ENCODE data around the gene CLEC1A. TPM values are rescaled to one million over a fixed set of nuclear protein-coding genes. Genes with fewer than 3 reads are reported as not detected.

CLEC1A gene
- total RNA-seq, 1 experiment from 2014 or later: not detected

- no peak overlapping the region for H3K27ac ChIP-seq
- no peaks in the 10 kb centered on the region for H3K4me1 ChIP-seq (replicated peaks)
- no peaks in the 10 kb centered on the region for H3K9me3 ChIP-seq (replicated peaks)
- 0 out of 2 replicates have a peak, but pooled peaks cover 2% of the 10 kb centered on the region for H3K27me3 ChIP-seq (replicated peaks)
- H3K36me3 ChIP-seq: no peaks in the 10 kb centered on the region
- DNase-seq (ENCODE audit: low read depth in 1 of 2, low spot score in 2 of 2): no peak
- no peak overlapping the region for H3K4me3 ChIP-seq
Observed at GRCh38 chr12:10088955-10089900, 9.6 kb downstream of the CLEC1A start.

DNA sequence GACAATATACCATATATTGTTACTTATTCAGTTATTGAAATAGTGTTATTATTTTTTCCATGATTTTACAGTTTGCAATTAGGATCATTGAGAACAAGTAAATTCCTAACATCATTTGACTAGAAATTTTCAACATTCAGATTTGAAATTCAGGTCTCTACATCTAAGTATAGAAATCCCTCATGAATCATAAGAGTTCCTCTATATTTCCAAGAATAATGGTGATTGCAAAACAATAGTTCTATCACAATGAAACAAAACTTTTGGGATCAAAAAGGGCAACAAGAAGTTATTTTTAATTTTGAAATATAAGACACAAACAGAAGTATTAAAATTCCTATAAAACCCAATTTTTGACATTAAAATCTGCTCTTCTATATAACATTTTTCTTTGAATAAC lies 10.8 kb downstream of the CLEC1A start:
- no peak overlapping the region for H3K4me3 ChIP-seq
- no peaks in the 10 kb centered on the region for H3K36me3 ChIP-seq
- no peaks in the 10 kb centered on the region for H3K9me3 ChIP-seq (replicated peaks)
- H3K27ac ChIP-seq: no peak overlapping the region
- no peaks in the 10 kb centered on the region for H3K4me1 ChIP-seq (replicated peaks)
- H3K27me3 ChIP-seq (replicated peaks): 0 out of 2 replicates have a peak, but pooled peaks cover 2% of the 10 kb centered on the region
- DNase-seq (ENCODE audit: low read depth in 1 of 2, low spot score in 2 of 2): no peak

GRCh38 chr12:10086387-10086786 lies 12.4 kb downstream of the CLEC1A start:
- Histone ChIP-seq H3K36me3 (no peaks in the 10 kb centered on the region), H3K27me3 (replicated peaks) (0 out of 2 replicates have a peak, but pooled peaks cover 1% of the 10 kb centered on the region), H3K4me3 (no peak overlapping the region), H3K27ac (no peak overlapping the region), H3K9me3 (replicated peaks) (no peaks in the 10 kb centered on the region), H3K4me1 (replicated peaks) (no peaks in the 10 kb centered on the region)
- no peak for DNase-seq (ENCODE audit: low read depth in 1 of 2, low spot score in 2 of 2)

DNA sequence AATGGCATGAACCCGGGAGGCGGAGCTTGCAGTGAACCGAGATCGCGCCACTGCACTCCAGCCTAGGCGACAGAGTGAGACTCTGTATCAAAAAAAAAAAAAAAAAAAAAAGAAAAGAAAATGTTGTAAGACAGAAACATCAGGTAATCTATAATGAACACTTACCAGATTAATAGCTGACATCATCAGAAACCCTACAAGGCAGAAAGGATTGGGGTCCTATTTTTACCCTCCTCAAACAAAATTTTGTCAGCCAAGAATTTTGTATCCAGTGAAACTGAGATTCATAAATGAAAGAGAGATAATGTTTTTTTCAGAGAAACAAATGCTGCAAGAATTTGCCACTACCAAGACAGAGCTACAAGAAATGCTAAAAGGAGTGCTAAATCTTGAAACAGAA lies 14.1 kb downstream of the CLEC1A start:
- Histone ChIP-seq H3K27me3 (replicated peaks) (no peaks in the 10 kb centered on the region), H3K27ac (no peak overlapping the region), H3K4me3 (no peak overlapping the region), H3K36me3 (no peaks in the 10 kb centered on the region), H3K9me3 (replicated peaks) (no peaks in the 10 kb centered on the region), H3K4me1 (replicated peaks) (no peaks in the 10 kb centered on the region)
- no peak for DNase-seq (ENCODE audit: low read depth in 1 of 2, low spot score in 2 of 2)

DNA sequence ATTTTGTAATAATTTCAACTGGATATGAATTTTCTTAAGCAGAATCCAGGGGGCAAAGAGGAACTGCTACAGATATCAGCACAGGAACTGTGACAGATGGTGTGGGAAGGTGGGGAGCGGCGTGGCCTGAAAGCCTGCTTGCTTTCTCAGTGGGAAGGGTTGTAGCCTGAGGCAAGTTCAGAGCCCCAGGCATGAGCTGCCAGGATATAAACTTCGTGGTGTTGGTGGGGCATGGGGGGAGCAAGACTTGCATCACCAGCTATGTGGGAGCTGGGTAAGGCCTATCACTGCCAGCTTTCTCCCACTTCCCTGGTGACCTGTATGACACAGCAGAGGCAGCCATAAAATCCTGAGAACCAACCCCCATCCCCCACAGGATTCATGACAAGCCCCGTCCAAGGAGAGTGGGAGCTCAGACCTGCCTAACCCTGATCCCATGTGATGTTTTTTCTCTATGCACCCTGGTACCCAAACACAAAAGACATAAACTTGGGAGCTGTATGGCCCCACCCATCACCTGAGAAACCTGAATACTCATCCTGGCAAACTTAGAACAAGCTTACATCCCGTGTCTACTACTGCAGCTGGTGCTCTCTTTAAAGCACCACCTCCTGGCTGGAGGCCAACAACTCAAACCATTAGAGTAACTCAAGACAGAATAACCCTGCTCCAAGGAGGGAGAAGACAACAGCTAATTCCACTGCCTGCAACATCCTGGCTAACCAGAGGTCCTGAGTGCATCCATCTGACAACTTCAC lies 16.5 kb downstream of the CLEC1A start:
- no peaks in the 10 kb centered on the region for H3K4me1 ChIP-seq (replicated peaks)
- H3K27ac ChIP-seq: no peak overlapping the region
- no peaks in the 10 kb centered on the region; the same call in 1 of the 2 replicates for H3K27me3 ChIP-seq (replicated peaks)
- no peaks in the 10 kb centered on the region for H3K36me3 ChIP-seq
- H3K4me3 ChIP-seq: no peak overlapping the region
- no peak for DNase-seq (ENCODE audit: low read depth in 1 of 2, low spot score in 2 of 2)
- H3K9me3 ChIP-seq (replicated peaks): no peaks in the 10 kb centered on the region

DNA sequence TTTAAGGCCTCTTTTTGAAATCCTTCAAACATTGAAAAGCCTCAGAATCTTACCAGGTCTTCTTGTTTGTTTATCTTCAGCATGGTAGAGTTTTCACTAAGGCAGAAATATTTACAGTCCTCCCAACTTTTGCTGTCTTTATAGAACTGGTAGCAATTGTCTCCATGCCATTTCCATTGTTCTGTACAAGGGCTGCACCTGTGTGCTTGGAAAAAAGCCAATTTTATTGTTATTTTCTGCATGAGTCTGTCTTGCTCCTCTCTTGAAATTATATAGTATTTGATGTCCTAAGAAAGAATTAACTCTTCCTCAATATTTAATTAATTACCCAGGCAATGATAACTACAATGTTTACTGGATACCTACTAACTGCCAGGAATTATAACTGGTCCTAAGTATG lies 23.3 kb downstream of the CLEC1A start:
- Histone ChIP-seq H3K36me3 (no peaks in the 10 kb centered on the region), H3K9me3 (replicated peaks) (no peaks in the 10 kb centered on the region), H3K4me1 (replicated peaks) (no peaks in the 10 kb centered on the region), H3K27ac (no peak overlapping the region), H3K4me3 (no peak overlapping the region), H3K27me3 (replicated peaks) (no peaks in the 10 kb centered on the region; the same call in none of the 2 replicates)
- DNase-seq (ENCODE audit: low read depth in 1 of 2, low spot score in 2 of 2): no peak

DNA sequence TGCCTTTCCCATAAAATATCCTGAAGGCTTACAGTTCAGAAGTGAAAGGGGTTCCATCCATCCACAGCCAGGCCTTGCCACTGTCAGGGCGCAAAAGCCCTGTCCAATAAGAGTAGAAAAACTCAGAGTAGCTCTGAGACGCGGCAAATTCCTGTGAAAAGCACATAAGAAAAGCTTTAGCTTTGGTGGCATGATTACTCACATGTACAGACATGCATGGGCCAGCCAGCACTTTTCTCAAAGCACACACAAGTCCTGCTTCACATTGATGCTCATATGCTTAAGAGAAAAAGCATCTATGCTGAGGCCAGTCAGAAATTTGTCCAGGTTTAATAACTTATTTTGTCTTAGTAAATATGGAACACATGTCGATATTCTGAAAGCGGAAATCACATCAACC lies 25.5 kb downstream of the CLEC1A start:
- Histone ChIP-seq H3K27ac (no peak overlapping the region), H3K36me3 (no peaks in the 10 kb centered on the region), H3K4me1 (replicated peaks) (peaks cover 10% of the 10 kb centered on the region), H3K27me3 (replicated peaks) (peaks cover 3% of the 10 kb centered on the region), H3K4me3 (no peak overlapping the region), H3K9me3 (replicated peaks) (no peaks in the 10 kb centered on the region)
- no peak for DNase-seq (ENCODE audit: low read depth in 1 of 2, low spot score in 2 of 2)

DNA sequence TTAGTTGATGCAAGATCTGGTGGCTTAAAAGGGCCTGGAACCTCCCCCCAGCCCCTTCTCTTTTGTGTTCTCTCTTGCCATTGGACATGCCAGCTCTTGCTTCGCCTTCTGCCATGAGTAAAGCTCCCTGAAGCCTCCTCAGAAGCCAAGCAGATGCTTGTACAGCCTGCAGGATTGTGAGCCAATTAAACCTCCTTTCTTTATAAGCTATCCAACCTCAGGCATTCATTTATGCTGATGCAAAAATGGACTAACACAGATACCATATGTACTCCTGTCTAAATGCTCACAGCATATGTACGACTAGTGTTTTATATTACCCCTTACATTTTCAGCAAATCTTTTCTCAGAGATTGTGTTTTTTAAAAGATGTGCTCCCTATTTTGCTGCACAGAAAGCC lies 26.7 kb downstream of the CLEC1A start:
- Histone ChIP-seq H3K9me3 (replicated peaks) (no peaks in the 10 kb centered on the region), H3K36me3 (no peaks in the 10 kb centered on the region), H3K4me1 (replicated peaks) (peaks cover 10% of the 10 kb centered on the region), H3K4me3 (no peak overlapping the region), H3K27ac (no peak overlapping the region), H3K27me3 (replicated peaks) (peaks cover 3% of the 10 kb centered on the region; the same call in 1 of the 2 replicates)
- DNase-seq (ENCODE audit: low read depth in 1 of 2, low spot score in 2 of 2): no peak

DNA sequence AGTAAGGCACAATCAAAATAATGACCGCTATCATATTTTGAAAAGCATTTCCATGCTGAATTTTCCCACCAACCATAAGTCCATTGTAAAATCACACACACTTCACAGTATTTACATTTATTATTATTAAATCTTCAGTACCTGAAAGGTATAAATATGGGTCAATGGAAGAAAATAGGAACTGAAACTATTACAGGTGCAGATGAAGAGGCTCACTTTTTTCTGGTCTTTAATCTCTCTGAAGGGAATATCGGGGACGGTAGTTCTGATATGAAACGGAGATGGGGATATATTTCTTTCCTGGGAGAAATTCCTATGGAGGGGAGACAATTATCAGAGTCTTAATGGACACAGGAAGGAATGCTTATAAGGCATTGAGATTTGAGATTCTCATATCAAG lies 28.4 kb downstream of the CLEC1A start:
- Histone ChIP-seq H3K36me3 (no peaks in the 10 kb centered on the region), H3K4me1 (replicated peaks) (peaks cover 13% of the 10 kb centered on the region), H3K9me3 (replicated peaks) (no peaks in the 10 kb centered on the region), H3K4me3 (no peak overlapping the region), H3K27ac (no peak overlapping the region), H3K27me3 (replicated peaks) (0 out of 2 replicates have a peak, but pooled peaks cover 3% of the 10 kb centered on the region)
- no peak for DNase-seq (ENCODE audit: low read depth in 1 of 2, low spot score in 2 of 2)

- DNase-seq (ENCODE audit: low read depth in 1 of 2, low spot score in 2 of 2): no peak
- 0 out of 2 replicates have a peak, but pooled peaks cover 3% of the 10 kb centered on the region for H3K27me3 ChIP-seq (replicated peaks)
- no peak overlapping the region for H3K4me3 ChIP-seq
- H3K36me3 ChIP-seq: no peaks in the 10 kb centered on the region
- no peak overlapping the region for H3K27ac ChIP-seq
- H3K4me1 ChIP-seq (replicated peaks): peaks cover 13% of the 10 kb centered on the region
- no peaks in the 10 kb centered on the region for H3K9me3 ChIP-seq (replicated peaks)
Observed at GRCh38 chr12:10069976-10070375, 28.8 kb downstream of the CLEC1A start.

- no peak overlapping the region for H3K4me3 ChIP-seq
- H3K4me1 ChIP-seq (replicated peaks): peaks cover 13% of the 10 kb centered on the region
- no peaks in the 10 kb centered on the region for H3K36me3 ChIP-seq
- H3K27me3 ChIP-seq (replicated peaks): 0 out of 2 replicates have a peak, but pooled peaks cover 3% of the 10 kb centered on the region
- peak in 1 of 2 experiments; percentile 26 for DNase-seq (ENCODE audit: low read depth in 1 of 2, low spot score in 2 of 2)
- no peaks in the 10 kb centered on the region for H3K9me3 ChIP-seq (replicated peaks)
- H3K27ac ChIP-seq: no peak overlapping the region
Observed at GRCh38 chr12:10069099-10069498, 29.7 kb downstream of the CLEC1A start.

DNA sequence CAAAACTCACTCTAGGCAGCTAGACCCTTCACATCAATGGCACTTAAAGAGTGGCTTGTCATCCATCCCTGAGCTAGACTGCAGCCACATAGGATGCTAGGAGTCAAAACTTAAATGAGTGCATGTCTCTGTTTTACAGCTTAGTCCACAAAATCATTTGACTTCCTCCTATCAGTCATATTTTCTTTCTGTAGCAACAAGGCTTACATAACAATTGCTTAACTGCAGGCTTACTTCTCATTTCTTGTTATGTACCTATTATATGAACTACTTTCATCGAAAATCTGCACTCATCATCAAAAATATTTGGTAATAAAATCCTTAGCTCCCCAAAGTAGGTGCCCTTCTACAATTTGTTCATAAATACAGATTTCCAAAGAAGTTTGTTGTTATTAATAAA lies 30.1 kb downstream of the CLEC1A start:
- Histone ChIP-seq H3K36me3 (no peaks in the 10 kb centered on the region), H3K9me3 (replicated peaks) (no peaks in the 10 kb centered on the region), H3K27ac (no peak overlapping the region), H3K4me3 (no peak overlapping the region), H3K27me3 (replicated peaks) (0 out of 2 replicates have a peak, but pooled peaks cover 3% of the 10 kb centered on the region), H3K4me1 (replicated peaks) (peaks cover 13% of the 10 kb centered on the region)
- no peak for DNase-seq (ENCODE audit: low read depth in 1 of 2, low spot score in 2 of 2)

DNA sequence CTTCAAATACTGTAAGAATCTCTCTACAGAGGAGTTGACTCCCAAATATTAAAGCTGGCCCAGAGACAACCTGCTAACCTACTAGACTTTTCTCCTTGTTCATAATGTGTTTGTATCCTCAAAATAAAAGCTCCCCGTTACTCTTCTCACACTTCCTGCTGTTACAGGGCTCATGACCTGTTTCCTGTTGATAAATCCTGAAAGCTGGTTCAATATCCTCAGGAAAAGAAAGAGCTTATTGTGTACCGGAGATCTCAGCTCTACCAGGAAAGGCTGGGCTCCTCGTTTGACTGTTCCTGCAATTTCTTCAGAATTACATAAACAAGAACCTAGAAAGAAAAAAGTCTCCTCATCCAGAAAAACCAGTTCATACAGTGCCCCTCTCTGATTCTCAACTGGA lies 30.8 kb downstream of the CLEC1A start:
- H3K4me1 ChIP-seq (replicated peaks): peaks cover 13% of the 10 kb centered on the region
- no peaks in the 10 kb centered on the region for H3K9me3 ChIP-seq (replicated peaks)
- H3K36me3 ChIP-seq: no peaks in the 10 kb centered on the region
- no peak for DNase-seq (ENCODE audit: low read depth in 1 of 2, low spot score in 2 of 2)
- H3K4me3 ChIP-seq: no peak overlapping the region
- H3K27ac ChIP-seq: no peak overlapping the region
- 0 out of 2 replicates have a peak, but pooled peaks cover 3% of the 10 kb centered on the region for H3K27me3 ChIP-seq (replicated peaks)

DNA sequence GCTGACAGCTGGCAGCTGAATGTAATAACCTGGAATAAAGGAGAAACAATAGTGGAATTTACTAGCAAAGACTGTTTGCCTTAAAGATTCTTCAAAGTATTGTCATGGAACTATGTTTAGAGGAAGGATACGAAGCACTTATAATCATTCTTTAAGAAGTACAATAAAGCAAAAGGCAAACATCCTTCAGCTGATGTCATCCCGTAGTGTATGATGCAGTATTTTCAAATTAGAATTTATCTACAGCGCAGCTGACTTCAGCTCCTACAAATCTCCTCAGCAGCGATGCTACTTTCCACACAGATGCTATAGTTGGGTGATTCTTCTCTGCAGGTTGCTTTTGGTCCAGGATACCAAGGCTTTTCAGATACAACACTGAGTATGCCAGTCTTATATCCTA lies 31.5 kb downstream of the CLEC1A start:
- H3K9me3 ChIP-seq (replicated peaks): no peaks in the 10 kb centered on the region
- peaks cover 13% of the 10 kb centered on the region for H3K4me1 ChIP-seq (replicated peaks)
- no peak overlapping the region for H3K4me3 ChIP-seq
- no peak overlapping the region for H3K27ac ChIP-seq
- 0 out of 2 replicates have a peak, but pooled peaks cover 3% of the 10 kb centered on the region for H3K27me3 ChIP-seq (replicated peaks)
- H3K36me3 ChIP-seq: no peaks in the 10 kb centered on the region
- DNase-seq (ENCODE audit: low read depth in 1 of 2, low spot score in 2 of 2): peak in 1 of 2 experiments; percentile 4
